H1 (cell line): ENCODE data around the gene OR8A1. TPM values are rescaled to one million over a fixed set of nuclear protein-coding genes. Genes with fewer than 3 reads are reported as not detected.

ENCODE experiments used
- CTCF ChIA-PET: fragments of 300-600 bp; sonication (Branson Sonifier 250); formaldehyde crosslinking; loops from one replicate; lab custom pipeline; 2021; ENCODE audit not compliant: partially characterized antibody; lab: Charles Lee
- POLR2A ChIA-PET: fragments of 300-600 bp; sonication (Branson Sonifier 250); formaldehyde crosslinking; loops from one replicate; lab custom pipeline; 2021; ENCODE audit warnings: inconsistent platforms; ENCODE audit not compliant: partially characterized antibody; lab: Charles Lee
- DNase-seq, 2 experiments: peaks; one replicate each; pipeline versions ENCODE4 v3.0.0 to v3.0.0-alpha.2; 2010 to 2022; ENCODE audit warnings: low spot score in 2 of 2, low read depth in 1 of 2, mixed read lengths in 1 of 2
- FAIRE-seq: peaks from 2 replicates; lab custom pipeline; 2011; peaks lifted over from hg19 to GRCh38; lab: Jason Lieb, UNC
- H2AFZ ChIP-seq: 2 replicates; pipeline ENCODE4 v1.8.1; 2012; ENCODE audit warnings: low read length, inconsistent platforms
- H2AK5ac ChIP-seq: 2 replicates; pipeline ENCODE4 v1.6.1; 2013; ENCODE audit warnings: low read depth, low read length
- H2BK120ac ChIP-seq: replicated peaks from 2 replicates; pipeline ENCODE3; 2013; ENCODE audit warnings: low read depth, low read length, inconsistent platforms
- H2BK12ac ChIP-seq: 2 replicates; pipeline ENCODE4 v1.6.1; 2013; ENCODE audit warnings: low read depth, low read length
- H2BK15ac ChIP-seq: 2 replicates; pipeline ENCODE4 v1.6.1; 2013; ENCODE audit warnings: low read length
- H2BK20ac ChIP-seq: 2 replicates; pipeline ENCODE4 v1.6.1; 2013; ENCODE audit warnings: low read length
- H2BK5ac ChIP-seq: 2 replicates; pipeline ENCODE4 v1.6.1; 2013; ENCODE audit warnings: low read depth, low read length
- H3K14ac ChIP-seq: 2 replicates; pipeline ENCODE4 v1.6.1; 2013; ENCODE audit warnings: inconsistent platforms; ENCODE audit not compliant: insufficient read length
- H3K18ac ChIP-seq: 2 replicates; pipeline ENCODE4 v1.6.1; 2013; ENCODE audit warnings: low read length; ENCODE audit errors: extremely low read depth
- H3K23ac ChIP-seq: 2 replicates; pipeline ENCODE4 v1.6.1; 2013; ENCODE audit warnings: inconsistent platforms; ENCODE audit not compliant: insufficient read length
- H3K23me2 ChIP-seq: 2 replicates; pipeline ENCODE4 v1.6.1; 2013; ENCODE audit warnings: low read depth, low read length
- H3K27ac ChIP-seq: 2 replicates; pipeline ENCODE4 v1.6.1; 2011; ENCODE audit warnings: low read depth, low read length, inconsistent platforms
- H3K27me3 ChIP-seq, 4 experiments: replicated peaks in 1 of 4; 1 replicate in 1 of 4; 2 replicates in 3 of 4; pipeline versions ENCODE4 v1.6.1 to v1.8.1; 2011 to 2013; ENCODE audit warnings: low read length in 3 of 4, mild to moderate bottlenecking in 3 of 4, inconsistent platforms in 2 of 4, mixed read lengths in 2 of 4, moderate library complexity in 1 of 4; ENCODE audit not compliant: control insufficient read depth in 3 of 4, insufficient read depth in 3 of 4; ENCODE audit errors: extremely low read depth in 1 of 4
- H3K36me3 ChIP-seq, 4 experiments: 2 replicates each; pipeline versions ENCODE4 v1.6.1 to v1.8.1; 2011 to 2013; ENCODE audit warnings: mild to moderate bottlenecking in 4 of 4, low read length in 3 of 4, moderate library complexity in 2 of 4, control low read depth in 1 of 4, inconsistent platforms in 1 of 4; ENCODE audit not compliant: insufficient read depth in 4 of 4, control insufficient read depth in 2 of 4
- H3K4ac ChIP-seq: replicated peaks from 2 replicates; pipeline ENCODE3; 2013; ENCODE audit warnings: low read length, low read depth, mixed read lengths, inconsistent platforms; ENCODE audit not compliant: insufficient read length
- H3K4me1 ChIP-seq, 4 experiments: replicated peaks in 1 of 4; 1 replicate in 1 of 4; 2 replicates in 3 of 4; pipeline versions ENCODE4 v1.6.1 to v1.8.1; 2011 to 2013; ENCODE audit warnings: low read length in 3 of 4, inconsistent platforms in 2 of 4, mixed read lengths in 1 of 4; ENCODE audit not compliant: insufficient read depth in 4 of 4, control insufficient read depth in 3 of 4
- H3K4me2 ChIP-seq, 2 experiments: 2 replicates each; pipeline versions ENCODE4 v1.6.1 to v1.8.1; 2011 to 2013; ENCODE audit warnings: low read depth in 2 of 2, low read length in 2 of 2, control low read depth in 1 of 2, inconsistent platforms in 1 of 2, mild to moderate bottlenecking in 1 of 2; ENCODE audit not compliant: insufficient read depth in 1 of 2
- H3K4me3 ChIP-seq, 4 experiments: fragments of 200-600, 300-600 bp in 1 of 4; sonication (generic), shearing (Covaris generic), sonication (Bioruptor Twin) in 1 of 4; 2 replicates each; pipeline versions ENCODE4 v1.5.1 to v1.8.1; 2011 to 2016; ENCODE audit warnings: low read length in 4 of 4, low read depth in 3 of 4, control low read depth in 2 of 4, inconsistent platforms in 2 of 4, mild to moderate bottlenecking in 2 of 4, mixed read lengths in 1 of 4, moderate library complexity in 1 of 4; ENCODE audit not compliant: insufficient read depth in 2 of 4; ENCODE audit errors: extremely low read depth in 1 of 4
- H3K56ac ChIP-seq: replicated peaks from 2 replicates; pipeline ENCODE3; 2013; ENCODE audit warnings: low read depth, mild to moderate bottlenecking, mixed read lengths, low read length, inconsistent platforms; ENCODE audit not compliant: insufficient read length
- H3K79me1 ChIP-seq: 2 replicates; pipeline ENCODE4 v1.6.1; 2013; ENCODE audit warnings: low read depth, low read length, control low read depth
- H3K79me2 ChIP-seq, 2 experiments: 2 replicates each; pipeline versions ENCODE4 v1.6.1 to v1.8.1; 2012 to 2013; ENCODE audit warnings: low read length in 2 of 2, mild to moderate bottlenecking in 2 of 2, inconsistent platforms in 1 of 2; ENCODE audit not compliant: insufficient read depth in 2 of 2, control insufficient read depth in 1 of 2
- H3K9ac ChIP-seq, 4 experiments: replicated peaks in 1 of 4; 1 replicate in 1 of 4; 2 replicates in 3 of 4; pipeline versions ENCODE4 v1.6.1 to v1.8.1; 2011 to 2013; ENCODE audit warnings: low read depth in 3 of 4, low read length in 3 of 4, control low read depth in 2 of 4, mild to moderate bottlenecking in 2 of 4, moderate library complexity in 2 of 4, inconsistent platforms in 1 of 4; ENCODE audit errors: extremely low read depth in 1 of 4
- H3K9me3 ChIP-seq, 2 experiments: 2 replicates each; pipeline versions ENCODE4 v1.6.1 to v1.8.1; 2012 to 2013; ENCODE audit warnings: mild to moderate bottlenecking in 2 of 2, moderate library complexity in 2 of 2, control low read depth in 1 of 2, inconsistent platforms in 1 of 2, low read depth in 1 of 2, low read length in 1 of 2, mixed read lengths in 1 of 2; ENCODE audit not compliant: insufficient read depth in 2 of 2
- H4K20me1 ChIP-seq, 2 experiments: replicated peaks in 1 of 2; 2 replicates each; pipeline versions ENCODE3 to v1.8.1; 2011 to 2013; ENCODE audit warnings: inconsistent platforms in 2 of 2, low read length in 2 of 2, mild to moderate bottlenecking in 1 of 2; ENCODE audit not compliant: insufficient read depth in 2 of 2, control insufficient read depth in 1 of 2
- H4K5ac ChIP-seq: 2 replicates; pipeline ENCODE4 v1.6.1; 2013; ENCODE audit warnings: low read length, low read depth, mixed read lengths, inconsistent platforms; ENCODE audit not compliant: insufficient read length
- H4K8ac ChIP-seq: 2 replicates; pipeline ENCODE4 v1.8.0; 2013; ENCODE audit warnings: mild to moderate bottlenecking, moderate library complexity, low read length, inconsistent platforms; ENCODE audit not compliant: insufficient read depth; ENCODE audit errors: extremely low read depth
- H4K91ac ChIP-seq: replicated peaks from 2 replicates; pipeline ENCODE3; 2013; ENCODE audit warnings: low read length, mixed read lengths, inconsistent platforms; ENCODE audit not compliant: insufficient read length
- CEBPB ChIP-seq: IDR thresholded peaks from 2 replicates; pipeline ENCODE4 v1.6.1; 2012; ENCODE audit warnings: low read depth, low read length
- JUND ChIP-seq: IDR thresholded peaks from 2 replicates; pipeline ENCODE4 v1.6.1; 2011; ENCODE audit warnings: mild to moderate bottlenecking, improper control_type of control experiment, low read length
- POU5F1 ChIP-seq: IDR thresholded peaks from 2 replicates; pipeline ENCODE4 v1.6.1; 2011; ENCODE audit warnings: low read depth, mild to moderate bottlenecking, low read length, moderate library complexity
- TAF1 ChIP-seq: IDR thresholded peaks from 2 replicates; pipeline ENCODE4 v1.6.1; 2011; ENCODE audit warnings: mild to moderate bottlenecking, low read depth, low read length
- WGBS, 2 experiments: shearing (Covaris generic) in 1 of 2; methylation state at CpG; one replicate each; pipeline versions ENCODE4 v1.1.6 to v1.1.7; 2013 to 2015; ENCODE audit warnings: low lambda C conversion rate in 2 of 2, mixed read lengths in 2 of 2, inconsistent platforms in 1 of 2, low coverage in 1 of 2, missing lambda C conversion rate in 1 of 2; ENCODE audit not compliant: insufficient replicate concordance in 2 of 2, insufficient coverage in 1 of 2, insufficient read length in 1 of 2; ENCODE audit errors: extremely low coverage in 1 of 2, missing lambda C conversion rate in 1 of 2; 5-methylcytosine and 5-hydroxymethylcytosine counted together
- polyA plus RNA-seq, 7 experiments: library from polyadenylated mRNA; depleted of rRNA in 3 of 7; stranded (reverse) in 5 of 7; unstranded in 2 of 7; fragments of >200 nt in 5 of 7; fragments of 200-250 nt in 2 of 7; gene quantifications; 1 replicate in 5 of 7; 2 replicates in 1 of 7; 4 replicates in 1 of 7; pipeline versions ENCODE4 v1.2.1 to v1.2.3, GENCODE V29; 2011 to 2013; ENCODE audit warnings: missing spikeins in 2 of 7, mixed read lengths in 2 of 7
- total RNA-seq: library from RNA; stranded (reverse); fragmentation: NEBNext Ultra II Directional; extraction: Animal tissue kit (Norgen Biotek cat#: 25700); gene quantifications from 2 replicates; pipeline ENCODE4 v1.2.1, GENCODE V29; 2021

Gene OR8A1
- total and polyA plus RNA-seq, 2 of the 8 experiments (the other 6 are each of a cell fraction or from before 2014, with no cell fraction given), result not detected

DNA sequence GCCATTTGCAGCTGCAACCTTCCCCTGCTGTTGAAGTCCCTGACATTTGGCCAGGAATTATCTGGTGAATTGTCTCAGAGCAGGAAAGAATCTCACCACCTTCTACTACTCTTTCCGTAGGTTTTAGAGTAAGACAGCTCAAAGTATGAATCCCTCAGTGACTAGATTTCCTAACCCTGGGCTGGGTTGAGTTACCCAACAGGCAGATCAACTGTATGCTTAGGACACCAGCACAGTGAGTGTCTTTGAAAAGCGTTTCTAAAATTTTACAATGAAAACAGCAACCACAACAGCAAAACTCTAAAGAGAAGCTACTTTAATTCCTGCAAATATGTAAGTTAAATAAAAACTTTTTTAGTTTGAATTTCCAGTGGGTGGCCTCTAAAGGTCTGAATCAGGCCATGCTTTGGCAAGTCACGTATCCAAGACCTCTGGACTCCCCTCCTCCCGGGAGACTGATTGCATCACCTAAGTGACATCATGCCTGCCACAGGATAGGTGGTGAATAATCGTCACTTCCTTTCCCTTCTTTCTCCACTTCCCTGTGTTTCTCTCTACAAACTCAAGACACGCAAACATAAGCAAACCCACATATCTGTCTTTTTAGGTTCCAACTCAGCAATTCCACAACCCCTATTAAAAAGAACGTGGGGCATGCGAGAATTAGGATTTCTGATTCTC, 34.1 kb upstream of the OR8A1 start:
- CTCF ChIA-PET, result interaction anchor here (0.8 to 2.9 kb wide), 15 partner anchors 8 to 412 kb away, joined by 3 to 12 read pairs (median 4); partner anchors contain the start of gene TBRG1
- Histone ChIP-seq H2BK120ac (peak overlapping the region; percentile 69), H3K18ac (0 out of 2 replicates have a peak overlapping the region, but pooled peaks have one; percentile 24), H3K14ac (no peak overlapping the region), H3K27me3 (no peaks in the 10 kb centered on the region), H2AK5ac (no peak overlapping the region), H4K20me1 (no peaks in the 10 kb centered on the region), H3K4ac (no peak overlapping the region), H4K91ac (no peak overlapping the region), H3K4me1 (peaks cover 0 to 5% (median under 1%) of the 10 kb centered on the region in 4 experiments; a peak in 4 of 7 replicates), H3K4me2 (no peak overlapping the region), H4K8ac (no peak overlapping the region), H3K79me1 (no peaks in the 10 kb centered on the region), H3K23me2 (no peaks in the 10 kb centered on the region), H3K4me3 (no peak overlapping the region), H2BK20ac (0 out of 2 replicates have a peak overlapping the region, but pooled peaks have one; percentile 72), H3K9ac (no peak overlapping the region), H3K23ac (no peak overlapping the region), H4K5ac (no peak overlapping the region), H2BK12ac (0 out of 2 replicates have a peak overlapping the region, but pooled peaks have one; percentile 65), H2BK5ac (peak overlapping the region; percentile 27; the same call in 1 of the 2 replicates), H2AFZ (peak overlapping the region; percentile 77; the same call in 1 of the 2 replicates), H3K27ac (no peak overlapping the region), H3K9me3 (no peaks in the 10 kb centered on the region), H2BK15ac (0 out of 2 replicates have a peak overlapping the region, but pooled peaks have one; percentile 8), H3K79me2 (no peaks in the 10 kb centered on the region), H3K36me3 (no peaks in the 10 kb centered on the region), H3K56ac (no peak overlapping the region)
- WGBS, 2 experiments, result 92% methylated on average over 8 of the region's 8 CpGs; no CpG with 5 or more reads in 1 of the 2 experiments
- TF ChIP-seq POU5F1, result no peak
- no peak for TF ChIP-seq TAF1
- TF ChIP-seq JUND, result peak; percentile 22; the same call in 1 of the 2 replicates
- TF ChIP-seq CEBPB, result peak; percentile 69; the same call in 1 of the 2 replicates
- DNase-seq (no peak), FAIRE-seq (no peak)
- POLR2A ChIA-PET, result no interaction called here
